SK-N-SH treated with all-trans-retinoic acid at 6 μM for 48 hours (cell line): ENCODE measurements around the gene FDX1.

Source experiments
- ATAC-seq: fragments of 200-7000 bp; cut with Tn5 transposase; 3 replicates; pipeline ENCODE4 v1.9.1; 2020; ENCODE audit warnings: mild to moderate bottlenecking, moderate library complexity
- ARNTL ChIP-seq: fragments of 450-650 bp; formaldehyde crosslinking; IDR thresholded peaks from 2 replicates; pipeline ENCODE4 v1.5.0; 2020; ENCODE audit warnings: low read depth, mild to moderate bottlenecking, moderate library complexity, borderline replicate concordance
- BACH2 ChIP-seq: fragments of 250-450 bp; sonication (Bioruptor Pico); IDR thresholded peaks from 2 replicates; pipeline ENCODE4 v1.9.0; 2021; ENCODE audit warnings: mild to moderate bottlenecking, borderline replicate concordance
- CSDC2 ChIP-seq: fragments of 250-450 bp; sonication (Bioruptor Pico); IDR thresholded peaks from 2 replicates; pipeline ENCODE4 v1.5.0; 2020; ENCODE audit warnings: mild to moderate bottlenecking, moderate library complexity
- GLIS3 ChIP-seq: fragments of 250-450 bp; sonication (Bioruptor Pico); IDR thresholded peaks from 2 replicates; pipeline ENCODE4 v1.5.0; 2020; ENCODE audit warnings: mild to moderate bottlenecking, moderate library complexity
- ISL1 ChIP-seq: fragments of 250-450 bp; sonication (Bioruptor Pico); IDR thresholded peaks from 2 replicates; pipeline ENCODE4 v2.1.2; 2022; ENCODE audit warnings: mild to moderate bottlenecking, moderate library complexity
- OSR1 ChIP-seq: fragments of 250-450 bp; sonication (Bioruptor Pico); IDR thresholded peaks from 2 replicates; pipeline ENCODE4 v1.8.0; 2022; ENCODE audit warnings: moderate library complexity, mild to moderate bottlenecking, inconsistent platforms
- POU6F1 ChIP-seq: fragments of 250-450 bp; sonication (Bioruptor Pico); IDR thresholded peaks from 2 replicates; pipeline ENCODE4 v1.8.0; 2021; ENCODE audit warnings: low read depth, mild to moderate bottlenecking, moderate library complexity, borderline replicate concordance
- PPARA ChIP-seq: fragments of 250-450 bp; sonication (Bioruptor Pico); IDR thresholded peaks from 2 replicates; pipeline ENCODE4 v1.5.0; 2020; ENCODE audit warnings: mild to moderate bottlenecking, borderline replicate concordance
- RARB ChIP-seq: fragments of 250-450 bp; sonication (Bioruptor Pico); IDR thresholded peaks from 2 replicates; pipeline ENCODE4 v1.8.0; 2021; ENCODE audit warnings: mild to moderate bottlenecking, moderate library complexity
- SNAI2 ChIP-seq: fragments of 250-450 bp; sonication (Bioruptor Pico); IDR thresholded peaks from 2 replicates; pipeline ENCODE4 v1.5.0; 2020; ENCODE audit warnings: mild to moderate bottlenecking, moderate library complexity
- TCF4 ChIP-seq: fragments of 250-450 bp; sonication (Bioruptor Pico); IDR thresholded peaks from 2 replicates; pipeline ENCODE4 v1.8.0; 2021; ENCODE audit warnings: mild to moderate bottlenecking, moderate library complexity, borderline replicate concordance
- TOX ChIP-seq: fragments of 250-450 bp; sonication (Bioruptor Pico); IDR thresholded peaks from 2 replicates; pipeline ENCODE4 v1.8.0; 2021; ENCODE audit warnings: mild to moderate bottlenecking, moderate library complexity, borderline replicate concordance
- TSHZ2 ChIP-seq: fragments of 250-450 bp; sonication (Bioruptor Pico); IDR thresholded peaks from 2 replicates; pipeline ENCODE4 v1.5.0; 2020; ENCODE audit warnings: mild to moderate bottlenecking, moderate library complexity
- ZFP3 ChIP-seq: fragments of 250-450 bp; sonication (Bioruptor Pico); IDR thresholded peaks from 2 replicates; pipeline ENCODE4 v1.5.0; 2020; ENCODE audit warnings: mild to moderate bottlenecking, moderate library complexity
- ZFP30 ChIP-seq: fragments of 450-650 bp; formaldehyde crosslinking; IDR thresholded peaks from 2 replicates; pipeline ENCODE4 v1.5.0; 2022; ENCODE audit warnings: mild to moderate bottlenecking, moderate library complexity
- ZNF565 ChIP-seq: fragments of 450-650 bp; formaldehyde crosslinking; conservative IDR thresholded peaks from 2 replicates; pipeline ENCODE4 v1.5.0; 2020; ENCODE audit warnings: low read depth, mild to moderate bottlenecking, moderate library complexity
- ZNF70 ChIP-seq: fragments of 450-650 bp; formaldehyde crosslinking; IDR thresholded peaks from 2 replicates; pipeline ENCODE4 v1.5.0; 2020; ENCODE audit warnings: mild to moderate bottlenecking, moderate library complexity
- TF ChIP-seq, protein P1 (sequence below): fragments of 250-450 bp; sonication (Bioruptor Pico); IDR thresholded peaks from 2 replicates; pipeline ENCODE4 v1.5.1; 2020; ENCODE audit warnings: low read depth, mild to moderate bottlenecking, moderate library complexity
- TF ChIP-seq, protein P2 (sequence below): fragments of 250-450 bp; sonication (Bioruptor Pico); IDR thresholded peaks from 2 replicates; pipeline ENCODE4 v1.5.1; 2021; ENCODE audit warnings: mild to moderate bottlenecking, moderate library complexity

FDX1 gene

GRCh38 chr11:110431051-110431672, 1.4 kb downstream of the FDX1 start:
- ATAC-seq, result peak; percentile 30
- no peak for TF ChIP-seq OSR1 (CRISPR knock-in tag)
- no peak for TF ChIP-seq ZFP30 (CRISPR knock-in tag)
- TF ChIP-seq ARNTL (CRISPR knock-in tag), result no peak
- TF ChIP-seq ZNF565 (CRISPR knock-in tag), result no peak
- TF ChIP-seq, protein P1, sequence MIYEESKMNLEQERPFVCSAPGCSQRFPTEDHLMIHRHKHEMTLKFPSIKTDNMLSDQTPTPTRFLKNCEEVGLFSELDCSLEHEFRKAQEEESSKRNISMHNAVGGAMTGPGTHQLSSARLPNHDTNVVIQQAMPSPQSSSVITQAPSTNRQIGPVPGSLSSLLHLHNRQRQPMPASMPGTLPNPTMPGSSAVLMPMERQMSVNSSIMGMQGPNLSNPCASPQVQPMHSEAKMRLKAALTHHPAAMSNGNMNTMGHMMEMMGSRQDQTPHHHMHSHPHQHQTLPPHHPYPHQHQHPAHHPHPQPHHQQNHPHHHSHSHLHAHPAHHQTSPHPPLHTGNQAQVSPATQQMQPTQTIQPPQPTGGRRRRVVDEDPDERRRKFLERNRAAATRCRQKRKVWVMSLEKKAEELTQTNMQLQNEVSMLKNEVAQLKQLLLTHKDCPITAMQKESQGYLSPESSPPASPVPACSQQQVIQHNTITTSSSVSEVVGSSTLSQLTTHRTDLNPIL, result no peak
- TF ChIP-seq PPARA (CRISPR knock-in tag), result no peak
- no peak for TF ChIP-seq SNAI2
- TF ChIP-seq TCF4 (CRISPR knock-in tag), result no peak
- TF ChIP-seq TOX (CRISPR knock-in tag), result no peak
- no peak for TF ChIP-seq BACH2 (CRISPR knock-in tag)
- TF ChIP-seq POU6F1 (CRISPR knock-in tag), result no peak
- TF ChIP-seq CSDC2 (CRISPR knock-in tag), result no peak
- no peak for TF ChIP-seq RARB (CRISPR knock-in tag)
- no peak for TF ChIP-seq ZFP3 (CRISPR knock-in tag)
- no peak for TF ChIP-seq ZNF70
- TF ChIP-seq ISL1 (CRISPR knock-in tag), result no peak
- TF ChIP-seq, protein P2, sequence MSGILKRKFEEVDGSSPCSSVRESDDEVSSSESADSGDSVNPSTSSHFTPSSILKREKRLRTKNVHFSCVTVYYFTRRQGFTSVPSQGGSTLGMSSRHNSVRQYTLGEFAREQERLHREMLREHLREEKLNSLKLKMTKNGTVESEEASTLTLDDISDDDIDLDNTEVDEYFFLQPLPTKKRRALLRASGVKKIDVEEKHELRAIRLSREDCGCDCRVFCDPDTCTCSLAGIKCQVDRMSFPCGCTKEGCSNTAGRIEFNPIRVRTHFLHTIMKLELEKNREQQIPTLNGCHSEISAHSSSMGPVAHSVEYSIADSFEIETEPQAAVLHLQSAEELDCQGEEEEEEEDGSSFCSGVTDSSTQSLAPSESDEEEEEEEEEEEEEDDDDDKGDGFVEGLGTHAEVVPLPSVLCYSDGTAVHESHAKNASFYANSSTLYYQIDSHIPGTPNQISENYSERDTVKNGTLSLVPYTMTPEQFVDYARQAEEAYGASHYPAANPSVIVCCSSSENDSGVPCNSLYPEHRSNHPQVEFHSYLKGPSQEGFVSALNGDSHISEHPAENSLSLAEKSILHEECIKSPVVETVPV (CRISPR knock-in tag), result no peak

GRCh38 chr11:110431674-110432073, 1.9 kb downstream of the FDX1 start:
- no peak for TF ChIP-seq SNAI2
- no peak for TF ChIP-seq CSDC2 (CRISPR knock-in tag)
- no peak for TF ChIP-seq TOX (CRISPR knock-in tag)
- TF ChIP-seq, protein P1, result no peak
- TF ChIP-seq ZNF70, result no peak
- no peak for TF ChIP-seq TSHZ2 (CRISPR knock-in tag)
- no peak for TF ChIP-seq BACH2 (CRISPR knock-in tag)
- ATAC-seq, result no peak

GRCh38 chr11:110432713-110433392, 3.1 kb downstream of the FDX1 start:
- no peak; the same call in 2 of the 3 replicates for ATAC-seq
- TF ChIP-seq POU6F1 (CRISPR knock-in tag) (no peak), GLIS3 (CRISPR knock-in tag) (no peak), CSDC2 (CRISPR knock-in tag) (no peak), TSHZ2 (CRISPR knock-in tag) (no peak)
- TF ChIP-seq, protein P2 (CRISPR knock-in tag), result no peak
- TF ChIP-seq, protein P1, result no peak
